ENCODE measurements around the gene GFI1B.
"Not testable (repeated sequence)": the region's sequence is repeated elsewhere in the genome, so short reads cannot be mapped to it uniquely, and the experiment has no call there.

GFI1B gene

DNA sequence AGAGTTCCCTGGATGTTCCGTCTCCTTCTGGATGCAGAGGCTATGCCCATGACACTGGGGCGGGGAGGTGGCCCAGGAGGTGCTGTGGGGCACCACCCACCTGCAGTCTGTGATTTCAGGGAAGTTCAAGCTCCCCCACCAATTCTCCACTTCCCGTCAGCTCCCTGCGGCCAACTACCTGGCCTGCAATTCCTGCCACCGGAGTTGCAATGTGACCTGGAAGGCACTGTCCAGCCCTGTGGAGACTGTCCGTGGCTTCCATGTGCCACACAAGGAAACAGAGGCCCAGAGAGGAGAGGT is 16.6 kb downstream of the GFI1B start:
- no peak overlapping the region for H2BK120ac ChIP-seq (ENCODE audit: low read depth, low read length)
- H3K56ac ChIP-seq (ENCODE audit: low read length): no peak overlapping the region
- H3K4me2 ChIP-seq (ENCODE audit: low read length): no peak overlapping the region
- H3K79me1 ChIP-seq (ENCODE audit: low read length): no peaks in the 10 kb centered on the region
- H3K18ac ChIP-seq (ENCODE audit: low read length): no peak overlapping the region
- no peak overlapping the region for H4K8ac ChIP-seq (ENCODE audit: low read depth, low read length)
- WGBS (ENCODE audit: extremely low coverage, insufficient coverage, low lambda C conversion rate): no CpG with 5 or more reads among the region's 6 CpGs
- no peak overlapping the region for H3K23ac ChIP-seq (ENCODE audit: low read length)
- no peak overlapping the region for H4K5ac ChIP-seq (ENCODE audit: low read length)
- H3K4me3 ChIP-seq (ENCODE audit: low read length): no peak overlapping the region
- no peak overlapping the region for H3K4ac ChIP-seq (ENCODE audit: low read depth, low read length)
- H3K27ac ChIP-seq (ENCODE audit: low read depth, low read length): no peak overlapping the region
- H2AK5ac ChIP-seq (ENCODE audit: low read length): no peak overlapping the region
- no peak overlapping the region for H3K9ac ChIP-seq (ENCODE audit: low read length)
- H3K79me2 ChIP-seq (ENCODE audit: control insufficient read depth, insufficient read depth, low read length): no peaks in the 10 kb centered on the region
- H2BK5ac ChIP-seq (ENCODE audit: low read length): no peak overlapping the region
- H3K27me3 ChIP-seq (ENCODE audit: insufficient read depth, low read length, poor library complexity): no peaks in the 10 kb centered on the region
- peaks cover 13% of the 10 kb centered on the region for H3K4me1 ChIP-seq (ENCODE audit: control insufficient read depth, low read depth, low read length)
- H3K36me3 ChIP-seq (ENCODE audit: control insufficient read depth, insufficient read depth, low read length): no peaks in the 10 kb centered on the region
- H2BK15ac ChIP-seq (replicated peaks; ENCODE audit: low read depth): no peak overlapping the region
- DNase-seq: no peak

DNA sequence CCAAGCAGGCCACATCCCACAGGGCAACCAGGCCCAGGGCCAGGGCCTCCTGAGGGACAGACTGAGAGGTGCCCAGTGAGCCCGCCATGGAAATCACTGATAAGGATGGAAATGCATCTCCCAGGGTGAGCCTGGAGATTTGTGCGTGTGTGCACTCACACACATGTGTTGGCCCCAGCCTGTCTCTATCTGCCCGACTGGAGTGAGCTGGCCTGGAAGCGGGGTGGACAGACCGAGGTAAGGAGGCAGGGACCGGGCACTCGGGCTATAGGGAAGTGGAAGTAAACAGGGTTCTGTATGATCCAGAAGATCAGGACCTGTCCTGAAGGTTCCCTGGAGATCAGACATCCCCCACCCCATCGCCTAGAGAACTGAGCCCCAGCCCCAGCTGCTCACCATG is 17.4 kb downstream of the GFI1B start:
- no peak overlapping the region for H3K9ac ChIP-seq (ENCODE audit: low read length)
- H2AK5ac ChIP-seq (ENCODE audit: low read length): no peak overlapping the region
- H3K4me3 ChIP-seq (ENCODE audit: low read length): no peak overlapping the region
- H3K27me3 ChIP-seq (ENCODE audit: insufficient read depth, low read length, poor library complexity): no peaks in the 10 kb centered on the region
- no peak for DNase-seq
- H3K18ac ChIP-seq (ENCODE audit: low read length): no peak overlapping the region
- H3K4ac ChIP-seq (ENCODE audit: low read depth, low read length): no peak overlapping the region
- no peaks in the 10 kb centered on the region for H3K79me2 ChIP-seq (ENCODE audit: control insufficient read depth, insufficient read depth, low read length)
- no peak overlapping the region for H4K8ac ChIP-seq (ENCODE audit: low read depth, low read length)
- no peak overlapping the region for H2BK120ac ChIP-seq (ENCODE audit: low read depth, low read length)
- H2BK15ac ChIP-seq (replicated peaks; ENCODE audit: low read depth): no peak overlapping the region
- WGBS (ENCODE audit: extremely low coverage, insufficient coverage, low lambda C conversion rate): no CpG with 5 or more reads among the region's 8 CpGs
- no peak overlapping the region for H4K5ac ChIP-seq (ENCODE audit: low read length)
- H3K36me3 ChIP-seq (ENCODE audit: control insufficient read depth, insufficient read depth, low read length): no peaks in the 10 kb centered on the region
- no peaks in the 10 kb centered on the region for H3K79me1 ChIP-seq (ENCODE audit: low read length)
- H3K56ac ChIP-seq (ENCODE audit: low read length): no peak overlapping the region
- no peak overlapping the region for H2BK5ac ChIP-seq (ENCODE audit: low read length)
- H3K4me2 ChIP-seq (ENCODE audit: low read length): no peak overlapping the region
- no peak overlapping the region for H3K27ac ChIP-seq (ENCODE audit: low read depth, low read length)
- peaks cover 13% of the 10 kb centered on the region for H3K4me1 ChIP-seq (ENCODE audit: control insufficient read depth, low read depth, low read length)
- no peak overlapping the region for H3K23ac ChIP-seq (ENCODE audit: low read length)

DNA sequence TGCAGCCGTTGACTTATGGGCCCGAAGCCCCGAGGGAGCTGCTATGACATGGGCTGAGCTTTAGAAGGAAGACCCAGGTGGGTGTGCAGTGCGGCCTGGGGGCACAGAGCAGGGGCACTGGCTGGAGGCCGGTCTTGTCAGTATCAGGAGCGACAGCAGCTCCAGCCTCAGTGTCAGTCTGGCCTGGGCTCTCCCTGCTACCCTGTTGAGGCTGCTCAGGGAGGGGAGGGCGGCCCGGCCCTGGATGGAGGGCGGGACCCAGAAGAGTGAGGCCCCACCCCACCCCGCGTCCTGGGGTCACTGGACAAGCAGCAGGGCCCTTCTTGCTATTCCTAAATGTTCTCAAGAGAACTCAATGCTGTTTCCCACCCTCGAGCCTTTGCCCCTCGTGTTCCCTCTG is 18.0 kb downstream of the GFI1B start:
- no CpG with 5 or more reads among the region's 13 CpGs for WGBS (ENCODE audit: extremely low coverage, insufficient coverage, low lambda C conversion rate)
- H3K23ac ChIP-seq (ENCODE audit: low read length): no peak overlapping the region
- DNase-seq: no peak

DNA sequence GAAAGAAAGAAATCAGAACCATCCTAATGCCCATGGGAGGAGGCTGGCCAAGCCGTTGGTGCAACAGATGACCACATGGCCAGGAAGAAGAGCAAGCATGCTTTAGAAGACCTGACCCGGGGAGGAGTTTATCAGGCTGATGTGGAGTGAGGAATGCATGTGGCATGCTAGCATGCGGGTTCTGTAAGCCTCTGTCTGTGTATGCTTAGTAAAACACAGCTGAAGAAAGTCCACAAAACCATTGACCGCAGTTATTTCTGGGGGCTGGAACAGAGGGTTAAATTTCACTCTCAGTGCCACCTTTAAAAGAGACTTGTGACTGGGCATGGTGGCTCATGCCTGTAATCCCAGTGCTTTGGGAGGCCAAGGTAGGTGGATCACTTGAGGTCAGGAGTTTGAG is 19.1 kb downstream of the GFI1B start:
- WGBS (ENCODE audit: extremely low coverage, insufficient coverage, low lambda C conversion rate): no CpG with 5 or more reads among the region's 4 CpGs

More for the DNA sequence above, 18.0 kb downstream of the GFI1B start:
- no peak overlapping the region for H2AK5ac ChIP-seq (ENCODE audit: low read length)
- no peaks in the 10 kb centered on the region for H3K79me1 ChIP-seq (ENCODE audit: low read length)
- no peak overlapping the region for H3K4ac ChIP-seq (ENCODE audit: low read depth, low read length)
- no peak overlapping the region for H2BK15ac ChIP-seq (replicated peaks; ENCODE audit: low read depth)
- no peak overlapping the region for H3K56ac ChIP-seq (ENCODE audit: low read length)
- no peak overlapping the region for H3K4me3 ChIP-seq (ENCODE audit: low read length)
- H3K18ac ChIP-seq (ENCODE audit: low read length): no peak overlapping the region
- H3K9ac ChIP-seq (ENCODE audit: low read length): no peak overlapping the region
- no peak overlapping the region for H3K27ac ChIP-seq (ENCODE audit: low read depth, low read length)
- H3K27me3 ChIP-seq (ENCODE audit: insufficient read depth, low read length, poor library complexity): no peaks in the 10 kb centered on the region
- no peak overlapping the region for H4K5ac ChIP-seq (ENCODE audit: low read length)
- no peaks in the 10 kb centered on the region for H3K79me2 ChIP-seq (ENCODE audit: control insufficient read depth, insufficient read depth, low read length)
- no peak overlapping the region for H3K4me2 ChIP-seq (ENCODE audit: low read length)
- H2BK5ac ChIP-seq (ENCODE audit: low read length): no peak overlapping the region
- no peak overlapping the region for H2BK120ac ChIP-seq (ENCODE audit: low read depth, low read length)
- H3K36me3 ChIP-seq (ENCODE audit: control insufficient read depth, insufficient read depth, low read length): no peaks in the 10 kb centered on the region
- peaks cover 11% of the 10 kb centered on the region for H3K4me1 ChIP-seq (ENCODE audit: control insufficient read depth, low read depth, low read length)
- H4K8ac ChIP-seq (ENCODE audit: low read depth, low read length): no peak overlapping the region

DNA sequence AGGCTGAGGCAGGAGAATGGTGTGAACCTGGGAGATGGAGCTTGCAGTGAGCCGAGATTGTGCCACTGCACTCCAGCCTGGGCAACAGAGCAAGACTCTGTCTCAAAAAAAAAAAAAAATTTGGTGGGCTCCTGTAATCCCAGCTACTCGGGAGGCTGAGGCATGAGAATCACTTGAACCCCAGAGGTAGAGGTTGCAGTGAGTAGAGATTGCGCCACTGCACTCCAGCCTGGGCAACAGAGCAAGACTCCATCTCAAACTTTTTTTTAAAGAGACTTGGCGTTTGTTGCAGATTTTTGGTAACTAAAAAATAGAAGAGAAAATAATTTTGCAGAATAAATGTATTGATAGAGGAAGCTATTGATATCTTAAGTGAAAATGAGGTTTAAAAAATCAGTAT is 19.7 kb downstream of the GFI1B start:
- not testable (repeated sequence) for H2BK15ac ChIP-seq (replicated peaks; ENCODE audit: low read depth); H4K5ac ChIP-seq (ENCODE audit: low read length); DNase-seq; H3K27ac ChIP-seq (ENCODE audit: low read depth, low read length); H2BK5ac ChIP-seq (ENCODE audit: low read length); H4K8ac ChIP-seq (ENCODE audit: low read depth, low read length); H3K4ac ChIP-seq (ENCODE audit: low read depth, low read length); H3K79me1 ChIP-seq (ENCODE audit: low read length); H3K56ac ChIP-seq (ENCODE audit: low read length); H3K9ac ChIP-seq (ENCODE audit: low read length); H3K36me3 ChIP-seq (ENCODE audit: control insufficient read depth, insufficient read depth, low read length); H3K27me3 ChIP-seq (ENCODE audit: insufficient read depth, low read length, poor library complexity); H3K23ac ChIP-seq (ENCODE audit: low read length); H2AK5ac ChIP-seq (ENCODE audit: low read length); H3K79me2 ChIP-seq (ENCODE audit: control insufficient read depth, insufficient read depth, low read length); H3K4me2 ChIP-seq (ENCODE audit: low read length); H3K4me1 ChIP-seq (ENCODE audit: control insufficient read depth, low read depth, low read length); H2BK120ac ChIP-seq (ENCODE audit: low read depth, low read length); H3K18ac ChIP-seq (ENCODE audit: low read length); H3K4me3 ChIP-seq (ENCODE audit: low read length)
- no CpG with 5 or more reads among the region's 4 CpGs for WGBS (ENCODE audit: extremely low coverage, insufficient coverage, low lambda C conversion rate)

More for the DNA sequence above, 19.1 kb downstream of the GFI1B start:
- H3K27me3 ChIP-seq (ENCODE audit: insufficient read depth, low read length, poor library complexity): no peaks in the 10 kb centered on the region
- no peaks in the 10 kb centered on the region for H3K36me3 ChIP-seq (ENCODE audit: control insufficient read depth, insufficient read depth, low read length)
- H4K8ac ChIP-seq (ENCODE audit: low read depth, low read length): no peak overlapping the region
- no peak overlapping the region for H3K4me3 ChIP-seq (ENCODE audit: low read length)
- no peak overlapping the region for H3K4ac ChIP-seq (ENCODE audit: low read depth, low read length)
- H3K18ac ChIP-seq (ENCODE audit: low read length): no peak overlapping the region
- no peak overlapping the region for H3K27ac ChIP-seq (ENCODE audit: low read depth, low read length)
- peak; percentile 63 for DNase-seq
- H2BK5ac ChIP-seq (ENCODE audit: low read length): no peak overlapping the region
- H3K23ac ChIP-seq (ENCODE audit: low read length): no peak overlapping the region
- H3K9ac ChIP-seq (ENCODE audit: low read length): no peak overlapping the region
- H3K4me2 ChIP-seq (ENCODE audit: low read length): no peak overlapping the region
- H2BK120ac ChIP-seq (ENCODE audit: low read depth, low read length): no peak overlapping the region
- peaks cover 5% of the 10 kb centered on the region for H3K4me1 ChIP-seq (ENCODE audit: control insufficient read depth, low read depth, low read length)
- no peak overlapping the region for H3K56ac ChIP-seq (ENCODE audit: low read length)
- H2BK15ac ChIP-seq (replicated peaks; ENCODE audit: low read depth): no peak overlapping the region
- H3K79me1 ChIP-seq (ENCODE audit: low read length): no peaks in the 10 kb centered on the region
- no peak overlapping the region for H2AK5ac ChIP-seq (ENCODE audit: low read length)
- no peaks in the 10 kb centered on the region for H3K79me2 ChIP-seq (ENCODE audit: control insufficient read depth, insufficient read depth, low read length)
- no peak overlapping the region for H4K5ac ChIP-seq (ENCODE audit: low read length)

DNA sequence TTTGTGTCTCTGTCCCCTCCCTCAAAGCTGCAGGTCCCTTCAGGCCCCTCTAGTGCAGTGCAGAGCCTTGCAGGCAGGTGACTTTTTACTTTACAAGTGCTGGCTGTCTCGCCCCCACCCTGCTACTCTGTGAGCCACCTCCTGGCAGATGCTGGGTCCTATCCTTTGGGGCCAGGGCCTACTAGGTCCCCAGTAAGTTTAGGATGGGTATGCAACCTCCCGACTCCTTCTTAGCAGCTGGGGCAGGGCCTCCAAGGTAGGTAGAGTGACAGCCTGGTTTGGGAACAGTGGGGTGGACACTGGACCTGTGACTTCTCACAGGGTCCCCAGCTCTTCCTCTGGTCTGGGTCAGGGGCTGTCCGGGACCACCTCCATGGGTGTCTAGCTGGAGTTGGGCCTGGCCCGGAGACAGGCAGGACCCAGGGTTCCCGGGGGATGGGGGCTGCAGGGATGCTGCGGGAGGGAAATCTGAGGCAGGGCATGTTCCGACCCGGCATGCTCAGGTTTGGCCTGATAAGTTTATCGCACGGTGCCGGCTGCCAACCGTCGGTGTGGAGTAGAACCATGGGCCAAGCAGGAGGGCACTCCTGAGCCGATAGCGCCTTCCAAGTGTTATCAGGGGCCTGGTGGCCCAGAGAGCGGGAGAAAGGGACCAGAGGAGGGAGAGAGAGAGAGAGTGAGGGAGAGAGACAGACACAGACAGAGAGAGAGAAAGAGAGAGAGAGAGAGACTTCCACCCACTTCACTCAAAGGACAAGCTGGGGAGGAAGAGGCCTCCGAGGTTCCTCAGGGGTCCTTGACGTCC is 20.5 kb downstream of the GFI1B start:
- Histone ChIP-seq H3K9ac (ENCODE audit: low read length) (no peak overlapping the region), H3K4me3 (ENCODE audit: low read length) (no peak overlapping the region), H2BK15ac (replicated peaks; ENCODE audit: low read depth) (no peak overlapping the region), H3K18ac (ENCODE audit: low read length) (no peak overlapping the region), H3K4me2 (ENCODE audit: low read length) (no peak overlapping the region), H3K4me1 (ENCODE audit: control insufficient read depth, low read depth, low read length) (peaks cover 8% of the 10 kb centered on the region), H4K5ac (ENCODE audit: low read length) (no peak overlapping the region), H2BK120ac (ENCODE audit: low read depth, low read length) (no peak overlapping the region), H3K27me3 (ENCODE audit: insufficient read depth, low read length, poor library complexity) (no peaks in the 10 kb centered on the region), H3K79me2 (ENCODE audit: control insufficient read depth, insufficient read depth, low read length) (no peaks in the 10 kb centered on the region), H3K27ac (ENCODE audit: low read depth, low read length) (no peak overlapping the region), H3K4ac (ENCODE audit: low read depth, low read length) (no peak overlapping the region), H3K23ac (ENCODE audit: low read length) (no peak overlapping the region), H3K56ac (ENCODE audit: low read length) (no peak overlapping the region), H2BK5ac (ENCODE audit: low read length) (no peak overlapping the region), H2AK5ac (ENCODE audit: low read length) (no peak overlapping the region), H3K79me1 (ENCODE audit: low read length) (no peaks in the 10 kb centered on the region), H4K8ac (ENCODE audit: low read depth, low read length) (no peak overlapping the region), H3K36me3 (ENCODE audit: control insufficient read depth, insufficient read depth, low read length) (no peaks in the 10 kb centered on the region)
- DNase-seq: no peak
- WGBS (ENCODE audit: extremely low coverage, insufficient coverage, low lambda C conversion rate): no CpG with 5 or more reads among the region's 18 CpGs
